HG03139 (cell line): Measurements from ENCODE around the gene CELF5.

Experiments
- ATAC-seq: cut with Tn5 transposase; IDR thresholded peaks from one replicate; pipeline ENCODE4 v1.9.1; 2021; ENCODE audit not compliant: unreplicated experiment

The CELF5 gene

GRCh38 chr19:3238066-3238561 lies 13.7 kb downstream of the CELF5 start:
- no peak for ATAC-seq

- no peak for ATAC-seq
These were observed 14.9 kb downstream of the CELF5 start for GRCh38 chr19:3239367-3239766.

DNA sequence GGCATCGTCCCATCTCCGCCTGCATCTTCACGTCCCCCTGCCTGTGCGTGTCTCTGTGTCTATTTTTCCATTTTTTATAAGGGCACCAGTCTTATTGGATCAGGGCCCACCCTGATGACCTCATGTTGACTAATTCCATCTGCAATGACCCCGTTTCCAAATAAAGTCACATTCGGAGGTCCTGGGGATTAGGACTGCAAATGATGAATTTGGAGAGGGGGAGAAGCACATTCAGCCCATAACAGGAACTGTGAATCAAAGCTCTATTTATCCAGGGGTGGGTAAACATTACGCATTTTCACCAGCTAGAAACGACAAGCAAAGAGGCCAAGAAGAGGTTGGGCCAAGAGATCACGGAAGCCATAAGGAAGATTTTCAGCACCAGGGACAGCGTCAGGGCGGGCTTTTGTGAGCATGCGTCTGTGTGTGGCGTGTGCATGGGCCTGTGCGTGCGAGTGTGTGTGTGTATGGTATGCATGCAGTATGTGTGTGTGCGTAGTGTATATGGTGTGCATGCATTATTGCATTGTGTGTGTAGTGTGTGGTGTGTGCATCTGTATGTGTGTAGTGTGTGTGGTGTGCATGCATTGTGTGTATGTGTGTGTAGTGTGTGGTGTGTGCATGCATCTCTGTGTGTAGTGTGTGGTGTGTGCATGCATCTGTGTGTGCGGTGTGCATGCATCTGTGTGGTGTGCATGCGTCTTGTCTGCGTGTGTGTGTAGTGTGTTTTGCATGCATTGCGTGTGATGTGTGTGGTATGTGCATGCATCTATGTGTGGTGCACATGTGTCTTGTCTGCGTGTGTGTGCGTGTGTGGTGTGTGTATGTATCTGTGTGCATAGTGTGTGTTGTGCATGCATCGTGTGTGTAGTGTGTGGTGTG lies 19.6 kb downstream of the CELF5 start:
- ATAC-seq: no peak

DNA sequence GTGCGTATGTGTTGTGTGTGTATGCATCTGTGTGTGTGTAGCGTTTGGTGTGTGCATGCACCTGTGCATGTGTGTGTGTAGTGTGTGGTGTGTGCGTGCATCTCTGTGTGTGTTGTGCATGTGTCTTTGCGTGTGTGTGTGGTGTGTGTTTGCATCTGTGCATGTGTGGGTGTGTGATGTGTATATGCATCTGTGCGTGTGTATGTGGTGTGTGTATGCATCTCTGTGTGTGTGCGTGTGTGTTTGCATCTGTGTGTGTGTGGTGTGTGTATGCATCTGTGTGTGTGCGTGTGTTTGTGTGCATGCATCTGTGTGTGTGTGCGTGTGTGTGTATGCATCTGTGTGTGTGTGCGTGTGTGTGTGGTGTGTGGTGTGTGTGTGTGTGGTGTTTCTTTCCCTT lies 20.6 kb downstream of the CELF5 start:
- ATAC-seq: no peak

DNA sequence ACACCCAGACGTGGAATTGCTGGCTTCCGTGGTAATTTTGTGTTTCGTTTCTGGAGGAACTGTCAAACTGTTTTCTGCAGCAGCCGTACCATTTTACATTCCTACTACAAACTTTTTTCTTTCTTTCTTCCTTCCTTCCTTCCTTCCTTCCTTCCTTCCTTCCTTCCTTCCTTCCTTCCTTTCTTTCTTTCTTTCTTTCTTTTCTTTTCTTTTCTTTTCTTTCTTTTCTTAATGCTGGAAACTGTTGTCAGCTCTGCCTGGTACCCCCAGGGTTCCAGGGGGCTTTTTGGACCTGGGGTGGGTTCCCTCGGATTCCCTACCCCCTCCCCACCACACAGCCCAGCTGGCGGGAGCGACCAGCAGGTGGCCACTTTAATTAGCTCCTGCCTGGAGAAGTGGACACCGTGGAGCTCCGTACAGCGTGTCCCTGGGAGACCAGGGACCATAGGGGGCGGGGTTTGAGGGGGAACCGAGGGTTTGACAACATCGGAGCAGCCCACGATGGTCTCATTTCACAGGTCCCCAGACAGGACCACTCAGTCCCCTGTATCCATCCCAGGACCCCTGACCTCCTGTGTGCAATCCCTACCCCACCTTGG lies 24.4 kb downstream of the CELF5 start:
- ATAC-seq: no peak

- ATAC-seq: no peak
These were observed 24.9 kb downstream of the CELF5 start for GRCh38 chr19:3249408-3249807.

- no peak for ATAC-seq
These were observed 26.2 kb downstream of the CELF5 start for GRCh38 chr19:3250675-3251074.

GRCh38 chr19:3251229-3251628 lies 26.8 kb downstream of the CELF5 start:
- no peak for ATAC-seq

- ATAC-seq: no peak
These were observed 28.2 kb downstream of the CELF5 start for GRCh38 chr19:3252650-3253049.

GRCh38 chr19:3253270-3253669 lies 28.8 kb downstream of the CELF5 start:
- ATAC-seq: no peak

- no peak for ATAC-seq
These were observed 30.1 kb downstream of the CELF5 start for GRCh38 chr19:3254520-3254919.

- no peak for ATAC-seq
These were observed 32.6 kb downstream of the CELF5 start for GRCh38 chr19:3257071-3257470.

GRCh38 chr19:3262362-3262761 lies 37.9 kb downstream of the CELF5 start:
- no peak for ATAC-seq

- no peak for ATAC-seq
These were observed 39.4 kb downstream of the CELF5 start for GRCh38 chr19:3263866-3264265.

DNA sequence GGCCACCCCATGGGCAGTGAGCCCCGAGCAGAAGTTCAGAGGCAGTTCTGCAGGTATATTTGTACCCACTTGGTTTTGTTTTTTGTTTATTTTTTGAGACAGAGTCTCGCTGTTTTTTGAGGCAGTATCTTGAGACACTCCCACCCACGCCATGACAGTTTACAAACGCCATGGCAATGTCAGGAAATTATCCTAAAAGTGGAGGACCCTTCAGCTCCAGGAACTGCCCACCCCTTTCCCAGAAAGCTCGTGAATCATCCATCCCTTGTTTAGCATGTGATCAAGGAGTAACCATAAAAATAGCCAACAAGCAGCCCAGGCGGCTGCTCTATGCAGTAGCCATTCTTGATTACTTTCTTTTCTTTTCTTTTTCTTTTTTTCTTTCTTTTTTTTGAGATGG lies 41.0 kb downstream of the CELF5 start:
- ATAC-seq: no peak

DNA sequence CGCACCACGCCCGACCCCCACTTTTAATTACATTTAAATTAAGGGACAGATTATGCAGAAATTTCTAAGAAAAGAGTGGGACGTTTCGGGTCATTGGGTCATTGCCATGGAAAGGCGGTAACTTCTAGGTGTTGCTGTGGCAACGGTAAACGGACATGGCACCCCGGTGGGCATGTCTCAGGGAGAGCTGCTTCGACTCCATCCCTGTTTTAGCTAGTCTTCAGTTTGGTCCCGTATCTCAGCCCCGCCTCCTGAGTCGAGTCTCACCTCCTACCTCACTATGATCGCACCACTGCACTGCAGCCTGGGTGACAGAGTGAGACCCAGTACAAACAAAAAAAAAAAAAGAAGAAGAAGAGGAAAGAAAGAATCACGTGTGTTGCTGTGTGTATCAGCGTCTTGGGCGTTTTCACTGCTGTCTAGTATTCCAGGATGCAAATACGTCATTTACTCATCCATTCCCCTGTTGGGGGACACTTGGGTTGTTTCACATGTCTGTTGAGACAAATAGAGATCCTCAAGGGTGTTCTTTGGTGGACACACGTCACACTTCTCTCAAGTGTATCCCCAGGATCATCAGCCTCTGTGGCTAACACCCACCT lies 41.7 kb downstream of the CELF5 start:
- ATAC-seq: no peak

DNA sequence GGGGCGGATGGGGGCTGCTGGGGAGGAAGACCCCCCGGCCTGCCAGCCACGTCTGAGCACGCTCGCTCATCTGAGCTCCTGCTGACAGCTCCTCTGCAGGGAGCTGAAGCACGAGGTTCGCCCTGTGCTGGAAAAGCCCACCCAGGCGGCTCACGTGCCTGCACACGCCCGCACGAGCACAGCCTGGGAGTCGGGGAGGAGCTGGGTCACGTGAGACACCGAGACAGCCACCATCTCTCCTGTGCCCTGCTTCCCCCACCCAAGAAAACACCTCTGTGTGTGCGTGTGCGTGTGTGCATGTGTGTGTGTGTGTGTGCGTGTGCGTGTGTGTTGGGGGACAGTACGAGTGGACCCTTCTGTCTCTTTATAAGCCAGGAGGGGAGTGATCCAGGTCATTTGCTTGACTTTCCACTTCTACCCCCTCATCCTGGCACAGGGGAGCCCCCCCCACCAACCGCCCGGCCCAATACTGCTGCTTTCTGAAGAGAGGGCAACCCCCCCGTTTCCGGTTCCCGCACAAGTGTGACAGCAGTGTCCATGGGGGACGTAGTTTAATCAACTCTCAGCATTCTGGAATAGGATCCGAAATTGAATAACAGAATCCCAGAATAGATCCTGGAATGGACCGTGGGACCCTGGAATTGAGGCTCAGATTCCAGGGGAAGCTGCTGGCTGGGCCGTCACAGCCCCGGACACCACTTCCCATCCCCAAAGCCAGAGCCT lies 42.5 kb downstream of the CELF5 start:
- no peak for ATAC-seq

- ATAC-seq: no peak
These were observed 43.9 kb downstream of the CELF5 start for GRCh38 chr19:3268326-3268725.

DNA sequence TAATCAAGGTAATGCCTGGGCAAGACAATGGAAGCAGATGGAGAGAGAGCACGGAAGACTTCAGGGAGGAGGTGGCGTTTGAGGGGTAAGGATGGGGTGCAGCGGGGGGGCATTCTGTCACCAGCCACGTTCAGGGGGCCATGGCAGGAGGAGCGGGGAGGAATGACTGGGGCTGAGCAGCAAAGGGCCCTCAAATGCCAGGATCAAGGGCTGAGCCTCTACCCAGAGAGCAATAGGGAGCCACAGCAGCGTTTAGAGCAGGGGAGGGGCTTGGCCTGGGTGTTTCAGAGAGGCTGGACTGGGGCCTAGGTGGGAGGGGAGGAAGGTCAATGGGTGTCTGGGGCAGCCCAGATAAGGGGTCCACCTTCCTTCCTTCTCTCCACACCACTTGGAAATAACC lies 44.3 kb downstream of the CELF5 start:
- ATAC-seq: no peak

- no peak for ATAC-seq
These were observed 45.6 kb downstream of the CELF5 start for GRCh38 chr19:3269916-3270671.

- no peak for ATAC-seq
These were observed 46.4 kb downstream of the CELF5 start for GRCh38 chr19:3270902-3271301.
